HG03558 (cell line): Measurements from ENCODE around the gene CAPN3.

Experiments used
- ATAC-seq: cut with Tn5 transposase; IDR thresholded peaks from one replicate; pipeline ENCODE4 v1.9.1; 2021; ENCODE audit warnings: moderate number of reproducible peaks; ENCODE audit not compliant: unreplicated experiment; ENCODE audit errors: extremely low read depth

The CAPN3 gene

GRCh38 chr15:42354824-42355223 lies 4.5 kb upstream of the CAPN3 start:
- ATAC-seq = no peak

- no peak for ATAC-seq
Observed at GRCh38 chr15:42355291-42355690, 4.0 kb upstream of the CAPN3 start.

- ATAC-seq = no peak
Observed at GRCh38 chr15:42356851-42357250, 2.5 kb upstream of the CAPN3 start.

- no peak for ATAC-seq
Observed at GRCh38 chr15:42358141-42358540, 1.2 kb upstream of the CAPN3 start.

GRCh38 chr15:42359985-42360384 lies 684 bp downstream of the CAPN3 start:
- no peak for ATAC-seq

- no peak for ATAC-seq
Observed at GRCh38 chr15:42360535-42361112, 1.3 kb downstream of the CAPN3 start.

- no peak for ATAC-seq
Observed at GRCh38 chr15:42363487-42363886, 4.2 kb downstream of the CAPN3 start.

- no peak for ATAC-seq
Observed at GRCh38 chr15:42363942-42364341, 4.6 kb downstream of the CAPN3 start.

- ATAC-seq = no peak
Observed at GRCh38 chr15:42364529-42364928, 5.2 kb downstream of the CAPN3 start.

- no peak for ATAC-seq
Observed at GRCh38 chr15:42365921-42366550, 6.7 kb downstream of the CAPN3 start.

GRCh38 chr15:42367041-42367440 lies 7.7 kb downstream of the CAPN3 start:
- ATAC-seq = no peak

- no peak for ATAC-seq
Observed at GRCh38 chr15:42368096-42368495, 8.8 kb downstream of the CAPN3 start.

- ATAC-seq = no peak
Observed at GRCh38 chr15:42371096-42371495, 11.8 kb downstream of the CAPN3 start.

- ATAC-seq = no peak
Observed at GRCh38 chr15:42373274-42373673, 14.0 kb downstream of the CAPN3 start.

- no peak for ATAC-seq
Observed at GRCh38 chr15:42373936-42374335, 14.6 kb downstream of the CAPN3 start.

GRCh38 chr15:42374810-42375209 lies 15.5 kb downstream of the CAPN3 start:
- no peak for ATAC-seq

- ATAC-seq = no peak
Observed at GRCh38 chr15:42375252-42375651, 16.0 kb downstream of the CAPN3 start.

- ATAC-seq = no peak
Observed at GRCh38 chr15:42375941-42376340, 16.6 kb downstream of the CAPN3 start.

- no peak for ATAC-seq
Observed at GRCh38 chr15:42378011-42378410, 18.7 kb downstream of the CAPN3 start.

GRCh38 chr15:42384597-42384996 lies 25.3 kb downstream of the CAPN3 start:
- no peak for ATAC-seq

- no peak for ATAC-seq
Observed at GRCh38 chr15:42385206-42385979, 26.1 kb downstream of the CAPN3 start.
